ENCODE results near the gene ZFP36L2. TPM values are rescaled to one million over a fixed set of nuclear protein-coding genes. Genes with fewer than 3 reads are reported as not detected.

ZFP36L2 gene
- total and polyA plus RNA-seq, 7 experiments from 2014 or later = 231 to 747 (median 389) TPM

GRCh38 chr2:43219383-43220228 is 6.8 kb downstream of the ZFP36L2 start:
- ATAC-seq = peak; percentile 56
- H3K36me3 Mint-ChIP-seq = peaks cover 4 to 39% (median 34%) of the 10 kb centered on the region in 5 donors
- peaks cover 0 to 26% (median 0%) of the 10 kb centered on the region in 11 donors for H3K9me3 Mint-ChIP-seq

GRCh38 chr2:43218702-43219382 is 7.6 kb downstream of the ZFP36L2 start:
- peak; percentile 81 for ATAC-seq
- H3K4me1 ChIP-seq (ENCODE audit: control insufficient read depth in 2 of 2, insufficient read depth in 2 of 2, low read length in 2 of 2) = peaks cover 21% of the 10 kb centered on the region in 2 donors
- POLR2A ChIA-PET = interaction anchor here (0.6 to 25.8 kb wide), 12 partner anchors 7 to 271 kb away, joined by 3 to 1899 read pairs (median 10); partner anchors contain the start of gene ZFP36L2

More at GRCh38 chr2:43219383-43220228, 6.8 kb downstream of the ZFP36L2 start:
- Mint-ChIP-seq H3K4me1 (peaks cover 34 to 51% (median 44%) of the 10 kb centered on the region in 7 donors), H3K27me3 (peaks cover 0 to 2% (median 0%) of the 10 kb centered on the region in 5 donors), H3K27ac (peak overlapping the region; percentile 90 to 99 (median 97)), H3K4me3 (peak overlapping the region; percentile 82 to 99 (median 90))
- Histone ChIP-seq H3K27me3 (ENCODE audit: control insufficient read depth in 2 of 2, insufficient read depth in 2 of 2, low read length in 2 of 2) (no peaks in the 10 kb centered on the region), H3K36me3 (ENCODE audit: control insufficient read depth in 2 of 3, insufficient read depth in 3 of 3, low read length in 3 of 3) (peaks cover 18 to 29% (median 26%) of the 10 kb centered on the region in 3 experiments), H3K4me3 (ENCODE audit: low read length) (peak overlapping the region; percentile 87), H3K27ac (ENCODE audit: low read depth, low read length) (peak overlapping the region; percentile 97), H3K4me1 (ENCODE audit: control insufficient read depth in 2 of 2, insufficient read depth in 2 of 2, low read length in 2 of 2) (peaks cover 21% of the 10 kb centered on the region in 2 donors), H3K9me3 (ENCODE audit: control insufficient read depth in 2 of 3, low read length in 3 of 3) (no peaks in the 10 kb centered on the region)
- POLR2A ChIA-PET = interaction anchor here (0.6 to 25.8 kb wide), 11 partner anchors 6 to 272 kb away, joined by 3 to 1899 read pairs (median 15); partner anchors contain the start of gene ZFP36L2
- CTCF ChIA-PET = interaction anchor here (1.1 to 10.3 kb wide), 6 partner anchors 10 to 92 kb away, joined by 3 to 210 read pairs (median 27); no protein-coding TSS in a partner anchor
- intact Hi-C loops (cut with micrococcal nuclease) = loop anchor here (1.0 to 10.0 kb wide), 9 partner anchors 24 to 855 kb away; partner anchors contain the start of gene COX7A2L (in 1 of the 2)
- peak; percentile 54 to 93 (median 87) for DNase-seq

GRCh38 chr2:43218155-43218701 is 8.2 kb downstream of the ZFP36L2 start:
- H3K4me1 Mint-ChIP-seq = peaks cover 34 to 54% (median 44%) of the 10 kb centered on the region in 7 donors

More at GRCh38 chr2:43218702-43219382, 7.6 kb downstream of the ZFP36L2 start:
- H3K9me3 ChIP-seq (ENCODE audit: control insufficient read depth in 2 of 3, low read length in 3 of 3) = no peaks in the 10 kb centered on the region
- peaks cover 0 to 20% (median 0%) of the 10 kb centered on the region in 11 donors for H3K9me3 Mint-ChIP-seq
- peak; percentile 50 to 93 (median 90) for DNase-seq
- H3K4me1 Mint-ChIP-seq = peaks cover 34 to 51% (median 44%) of the 10 kb centered on the region in 7 donors
- H3K27ac Mint-ChIP-seq = peak overlapping the region; percentile 90 to 99 (median 97)
- no peaks in the 10 kb centered on the region for H3K27me3 Mint-ChIP-seq
- H3K27ac ChIP-seq (ENCODE audit: low read depth, low read length) = peak overlapping the region; percentile 97
- peaks cover 0 to 36% (median 28%) of the 10 kb centered on the region in 5 donors for H3K36me3 Mint-ChIP-seq
- peaks cover 16 to 23% (median 22%) of the 10 kb centered on the region in 3 experiments for H3K36me3 ChIP-seq (ENCODE audit: control insufficient read depth in 2 of 3, insufficient read depth in 3 of 3, low read length in 3 of 3)
- peak overlapping the region; percentile 87 for H3K4me3 ChIP-seq (ENCODE audit: low read length)
- intact Hi-C loops (cut with micrococcal nuclease) = loop anchor here (1.0 kb wide), 5 partner anchors 7 to 82 kb away; partner anchors contain the start of gene ZFP36L2 (in 2 of the 2)
- CTCF ChIA-PET = interaction anchor here (0.6 to 10.3 kb wide), 10 partner anchors 9 to 111 kb away, joined by 3 to 210 read pairs (median 3); no protein-coding TSS in a partner anchor
- no peaks in the 10 kb centered on the region for H3K27me3 ChIP-seq (ENCODE audit: control insufficient read depth in 2 of 2, insufficient read depth in 2 of 2, low read length in 2 of 2)
- peak overlapping the region; percentile 82 to 99 (median 90) for H3K4me3 Mint-ChIP-seq

GRCh38 chr2:43217228-43218154 is 8.9 kb downstream of the ZFP36L2 start:
- intact Hi-C loops (cut with micrococcal nuclease) = loop anchor here (1.0 kb wide), 3 partner anchors 9 to 59 kb away; partner anchors contain the start of gene ZFP36L2 (in 2 of the 2)

More at GRCh38 chr2:43218155-43218701, 8.2 kb downstream of the ZFP36L2 start:
- POLR2A ChIA-PET = interaction anchor here (0.7 to 25.8 kb wide), 12 partner anchors 7 to 267 kb away, joined by 3 to 1899 read pairs (median 10); partner anchors contain the start of gene ZFP36L2
- H3K27ac ChIP-seq (ENCODE audit: low read depth, low read length) = peak overlapping the region; percentile 97
- H3K27me3 Mint-ChIP-seq = no peaks in the 10 kb centered on the region
- peaks cover 21 to 25% of the 10 kb centered on the region in 2 donors for H3K4me1 ChIP-seq (ENCODE audit: control insufficient read depth in 2 of 2, insufficient read depth in 2 of 2, low read length in 2 of 2)
- H3K27me3 ChIP-seq (ENCODE audit: control insufficient read depth in 2 of 2, insufficient read depth in 2 of 2, low read length in 2 of 2) = no peaks in the 10 kb centered on the region
- peaks cover 0 to 17% (median 0%) of the 10 kb centered on the region in 11 donors for H3K9me3 Mint-ChIP-seq
- DNase-seq = no peak
- peak overlapping the region; percentile 90 to 99 (median 97) for H3K27ac Mint-ChIP-seq
- CTCF ChIA-PET = interaction anchor here (0.6 to 10.3 kb wide), 10 partner anchors 9 to 110 kb away, joined by 3 to 210 read pairs (median 3); no protein-coding TSS in a partner anchor
- peaks cover 0 to 30% (median 21%) of the 10 kb centered on the region in 5 donors for H3K36me3 Mint-ChIP-seq
- H3K9me3 ChIP-seq (ENCODE audit: control insufficient read depth in 2 of 3, low read length in 3 of 3) = no peaks in the 10 kb centered on the region
- ATAC-seq = peak; percentile 1
- H3K4me3 Mint-ChIP-seq = peak overlapping the region; percentile 82 to 99 (median 90)
- H3K36me3 ChIP-seq (ENCODE audit: control insufficient read depth in 2 of 3, insufficient read depth in 3 of 3, low read length in 3 of 3) = peaks cover 10 to 17% (median 16%) of the 10 kb centered on the region in 3 experiments
- H3K4me3 ChIP-seq (ENCODE audit: low read length) = peak overlapping the region; percentile 87
- intact Hi-C loops (cut with micrococcal nuclease) = loop anchor here (1.0 kb wide), 3 partner anchors 8 to 60 kb away; partner anchors contain the start of gene ZFP36L2 (in 2 of the 2)

GRCh38 chr2:43216629-43217028 is 9.8 kb downstream of the ZFP36L2 start:
- no peak for ATAC-seq
- DNase-seq = no peak
- ChIA-PET POLR2A (interaction anchor here (2.5 to 25.8 kb wide), 6 partner anchors 7 to 85 kb away, joined by 15 to 1899 read pairs (median 356); partner anchors contain the start of gene ZFP36L2), CTCF (interaction anchor here (0.6 to 10.3 kb wide), 5 partner anchors 13 to 81 kb away, joined by 3 to 210 read pairs (median 24); no protein-coding TSS in a partner anchor)
- peak overlapping the region in 8 of 9 donors; percentile 25 to 99 (median 78) for H3K27ac Mint-ChIP-seq
- intact Hi-C loops (cut with micrococcal nuclease) = no loop called here
- peaks cover 38 to 65% (median 46%) of the 10 kb centered on the region in 7 donors for H3K4me1 Mint-ChIP-seq
- H3K27me3 Mint-ChIP-seq = no peaks in the 10 kb centered on the region
- Histone ChIP-seq H3K9me3 (ENCODE audit: control insufficient read depth in 2 of 3, low read length in 3 of 3) (no peaks in the 10 kb centered on the region), H3K27ac (ENCODE audit: low read depth, low read length) (no peak overlapping the region), H3K4me3 (ENCODE audit: low read length) (no peak overlapping the region), H3K4me1 (ENCODE audit: control insufficient read depth in 2 of 2, insufficient read depth in 2 of 2, low read length in 2 of 2) (peaks cover 21 to 33% of the 10 kb centered on the region in 2 donors), H3K36me3 (ENCODE audit: control insufficient read depth in 2 of 3, insufficient read depth in 3 of 3, low read length in 3 of 3) (peaks cover 0 to 1% (median under 1%) of the 10 kb centered on the region in 3 experiments), H3K27me3 (ENCODE audit: control insufficient read depth in 2 of 2, insufficient read depth in 2 of 2, low read length in 2 of 2) (no peaks in the 10 kb centered on the region)
- peaks cover 0 to 19% (median 13%) of the 10 kb centered on the region in 5 donors for H3K36me3 Mint-ChIP-seq
- peaks cover 0 to 17% (median 0%) of the 10 kb centered on the region in 11 donors for H3K9me3 Mint-ChIP-seq
- H3K4me3 Mint-ChIP-seq = peak overlapping the region in 1 of 10 donors; percentile 76

More at GRCh38 chr2:43217228-43218154, 8.9 kb downstream of the ZFP36L2 start:
- Mint-ChIP-seq H3K4me3 (peak overlapping the region; percentile 47 to 99 (median 85)), H3K36me3 (peaks cover 0 to 28% (median 18%) of the 10 kb centered on the region in 5 donors), H3K4me1 (peaks cover 41 to 61% (median 46%) of the 10 kb centered on the region in 7 donors), H3K27ac (peak overlapping the region; percentile 76 to 99 (median 97)), H3K27me3 (no peaks in the 10 kb centered on the region), H3K9me3 (peaks cover 0 to 17% (median 0%) of the 10 kb centered on the region in 11 donors)
- peak overlapping the region; percentile 97 for H3K27ac ChIP-seq (ENCODE audit: low read depth, low read length)
- DNase-seq (peak in 2 of 9 donors; percentile 6 to 31), ATAC-seq (no peak)
- H3K9me3 ChIP-seq (ENCODE audit: control insufficient read depth in 2 of 3, low read length in 3 of 3) = no peaks in the 10 kb centered on the region
- ChIA-PET POLR2A (interaction anchor here (0.6 to 25.8 kb wide), 11 partner anchors 8 to 268 kb away, joined by 3 to 1899 read pairs (median 15); partner anchors contain the start of gene ZFP36L2), CTCF (interaction anchor here (0.7 to 10.3 kb wide), 9 partner anchors 8 to 92 kb away, joined by 3 to 210 read pairs (median 3); no protein-coding TSS in a partner anchor)
- no peaks in the 10 kb centered on the region for H3K27me3 ChIP-seq (ENCODE audit: control insufficient read depth in 2 of 2, insufficient read depth in 2 of 2, low read length in 2 of 2)
- peaks cover 21 to 30% of the 10 kb centered on the region in 2 donors for H3K4me1 ChIP-seq (ENCODE audit: control insufficient read depth in 2 of 2, insufficient read depth in 2 of 2, low read length in 2 of 2)
- peak overlapping the region; percentile 87 for H3K4me3 ChIP-seq (ENCODE audit: low read length)
- H3K36me3 ChIP-seq (ENCODE audit: control insufficient read depth in 2 of 3, insufficient read depth in 3 of 3, low read length in 3 of 3) = peaks cover 3 to 10% (median 9%) of the 10 kb centered on the region in 3 experiments
